Neuronal stem cell (in vitro differentiated cells): ENCODE data around the gene NEK3.
"Not testable (repeated sequence)": the region's sequence is repeated elsewhere in the genome, so short reads cannot be mapped to it uniquely, and the experiment has no call there.

Source experiments
- DNase-seq: peaks from one replicate; pipeline ENCODE4 v3.0.0-alpha.2; 2013; ENCODE audit warnings: low spot score
- H2AFZ ChIP-seq: one replicate; pipeline ENCODE4 v1.6.1; 2013; ENCODE audit warnings: mild to moderate bottlenecking, low read length, inconsistent platforms
- H2AK5ac ChIP-seq: 2 replicates; pipeline ENCODE4 v1.6.1; 2013; ENCODE audit warnings: low read depth, mild to moderate bottlenecking, inconsistent platforms, low read length, moderate library complexity, mixed read lengths
- H2BK120ac ChIP-seq: 2 replicates; pipeline ENCODE4 v1.6.1; 2013; ENCODE audit warnings: low read depth, mild to moderate bottlenecking, inconsistent platforms, low read length, moderate library complexity, mixed read lengths
- H2BK12ac ChIP-seq: one replicate; pipeline ENCODE4 v1.6.1; 2013; ENCODE audit warnings: low read length, inconsistent platforms
- H2BK15ac ChIP-seq: 2 replicates; pipeline ENCODE4 v1.6.1; 2013; ENCODE audit warnings: mild to moderate bottlenecking, low read length, inconsistent platforms, mixed read lengths
- H2BK5ac ChIP-seq: one replicate; pipeline ENCODE4 v1.6.1; 2013; ENCODE audit warnings: inconsistent platforms, mild to moderate bottlenecking, low read length, moderate library complexity
- H3K14ac ChIP-seq: one replicate; pipeline ENCODE4 v1.6.1; 2013; ENCODE audit warnings: low read length, inconsistent platforms
- H3K18ac ChIP-seq: 2 replicates; pipeline ENCODE4 v1.6.1; 2013; ENCODE audit warnings: low read length, inconsistent platforms
- H3K23ac ChIP-seq: 2 replicates; pipeline ENCODE4 v1.6.1; 2013; ENCODE audit warnings: low read depth, mild to moderate bottlenecking, mixed read lengths, low read length, inconsistent platforms; ENCODE audit not compliant: poor library complexity
- H3K27ac ChIP-seq: replicated peaks from 3 replicates; pipeline ENCODE4 v1.5.1; 2013; ENCODE audit warnings: low read length, inconsistent platforms
- H3K27me3 ChIP-seq, 3 experiments: 2 replicates each; pipeline ENCODE4 v1.6.1; 2013; ENCODE audit warnings: low read length in 3 of 3, mild to moderate bottlenecking in 2 of 3, inconsistent platforms in 1 of 3, low read depth in 1 of 3, mixed read lengths in 1 of 3, moderate library complexity in 1 of 3; ENCODE audit not compliant: control insufficient read depth in 3 of 3, insufficient read depth in 3 of 3
- H3K36me3 ChIP-seq, 2 donors: replicated peaks in 1 of 2; 2 replicates each; pipeline ENCODE4 v1.6.1; 2013; ENCODE audit warnings: low read length in 2 of 2; ENCODE audit not compliant: control insufficient read depth in 2 of 2, insufficient read depth in 2 of 2
- H3K4ac ChIP-seq: 2 replicates; pipeline ENCODE4 v1.6.1; 2013; ENCODE audit warnings: inconsistent platforms, mild to moderate bottlenecking, low read length, moderate library complexity
- H3K4me1 ChIP-seq, 2 donors: 1 replicate in 1 of 2; 2 replicates in 1 of 2; pipeline ENCODE4 v1.6.1; 2013; ENCODE audit warnings: low read length in 2 of 2, low read depth in 1 of 2; ENCODE audit not compliant: control insufficient read depth in 2 of 2, insufficient read depth in 1 of 2
- H3K4me2 ChIP-seq: one replicate; pipeline ENCODE4 v1.6.1; 2013; ENCODE audit warnings: mild to moderate bottlenecking, low read length, inconsistent platforms; ENCODE audit not compliant: insufficient read depth, poor library complexity, severe bottlenecking
- H3K4me3 ChIP-seq, 2 donors: 2 replicates each; pipeline ENCODE4 v1.5.1; 2013; ENCODE audit warnings: low read length in 2 of 2, mild to moderate bottlenecking in 2 of 2, inconsistent platforms in 1 of 2, moderate library complexity in 1 of 2
- H3K79me1 ChIP-seq: one replicate; pipeline ENCODE4 v1.6.1; 2013; ENCODE audit warnings: low read depth, mild to moderate bottlenecking, inconsistent platforms, low read length, moderate library complexity
- H3K9ac ChIP-seq: one replicate; pipeline ENCODE4 v1.6.1; 2013; ENCODE audit warnings: mild to moderate bottlenecking, low read depth, low read length, inconsistent platforms; ENCODE audit not compliant: poor library complexity
- H3K9me3 ChIP-seq, 2 donors: replicated peaks in 1 of 2; 2 replicates each; pipeline versions ENCODE3 to v1.6.1; 2013; ENCODE audit warnings: low read length in 2 of 2, mild to moderate bottlenecking in 2 of 2, inconsistent platforms in 1 of 2, low read depth in 1 of 2, mixed read lengths in 1 of 2, moderate library complexity in 1 of 2; ENCODE audit not compliant: control insufficient read depth in 2 of 2, insufficient read depth in 1 of 2
- H4K8ac ChIP-seq: one replicate; pipeline ENCODE4 v1.6.1; 2013; ENCODE audit warnings: low read depth, mild to moderate bottlenecking, inconsistent platforms, low read length, moderate library complexity
- H4K91ac ChIP-seq: one replicate; pipeline ENCODE4 v1.6.1; 2013; ENCODE audit warnings: low read length, low read depth, mild to moderate bottlenecking, inconsistent platforms; ENCODE audit not compliant: poor library complexity
- WGBS, 2 donors: extraction: QIAGEN DNeasy Blood & Tissue Kit; methylation state at CpG; one replicate each; pipeline ENCODE4 v1.1.7; 2013; ENCODE audit warnings: missing lambda C conversion rate in 2 of 2, mixed read lengths in 1 of 2; ENCODE audit not compliant: insufficient read length in 2 of 2, insufficient replicate concordance in 1 of 2; ENCODE audit errors: extremely low coverage in 2 of 2; 5-methylcytosine and 5-hydroxymethylcytosine counted together

The NEK3 gene

GRCh38 chr13:52103386-52103785 lies 56.0 kb downstream of the NEK3 start:
- Histone ChIP-seq H2BK120ac (no peak overlapping the region), H2AFZ (no peak overlapping the region), H3K9me3 (no peaks in the 10 kb centered on the region), H3K9ac (no peak overlapping the region), H4K91ac (no peak overlapping the region), H3K14ac (no peak overlapping the region), H4K8ac (no peak overlapping the region), H2AK5ac (no peak overlapping the region), H2BK12ac (no peak overlapping the region), H3K36me3 (no peaks in the 10 kb centered on the region), H2BK15ac (no peak overlapping the region), H3K79me1 (no peaks in the 10 kb centered on the region), H3K4ac (no peak overlapping the region), H3K4me3 (no peak overlapping the region), H3K23ac (no peak overlapping the region), H2BK5ac (no peak overlapping the region), H3K4me2 (no peak overlapping the region), H3K4me1 (no peaks in the 10 kb centered on the region), H3K18ac (no peak overlapping the region), H3K27ac (no peak overlapping the region), H3K27me3 (no peaks in the 10 kb centered on the region)
- DNase-seq, result no peak
- WGBS, 2 donors, result no CpG with 5 or more reads among the region's 5 CpGs

- H2AK5ac ChIP-seq, H3K36me3 ChIP-seq, H3K79me1 ChIP-seq, H3K4me1 ChIP-seq, H3K9ac ChIP-seq, H4K8ac ChIP-seq, H3K18ac ChIP-seq, H2BK120ac ChIP-seq, H2BK5ac ChIP-seq, H3K4ac ChIP-seq, H3K14ac ChIP-seq, H3K4me2 ChIP-seq, H2AFZ ChIP-seq, H3K23ac ChIP-seq, H3K4me3 ChIP-seq, H2BK12ac ChIP-seq, H4K91ac ChIP-seq, H3K9me3 ChIP-seq, H2BK15ac ChIP-seq, DNase-seq, H3K27ac ChIP-seq, H3K27me3 ChIP-seq: not testable (repeated sequence)
- WGBS, 2 donors, result no CpG with 5 or more reads among the region's 3 CpGs
Observed at GRCh38 chr13:52102423-52102822, 57.0 kb downstream of the NEK3 start.

- H3K9me3 ChIP-seq, result no peaks in the 10 kb centered on the region
- H3K9ac ChIP-seq, result no peak overlapping the region
- H3K36me3 ChIP-seq, result no peaks in the 10 kb centered on the region
- H3K23ac ChIP-seq, result no peak overlapping the region
- H3K4me1 ChIP-seq, result no peaks in the 10 kb centered on the region
- no peak overlapping the region for H3K4me3 ChIP-seq
- H4K8ac ChIP-seq, result no peak overlapping the region
- H3K4me2 ChIP-seq, result no peak overlapping the region
- H3K79me1 ChIP-seq, result no peaks in the 10 kb centered on the region
- no peak overlapping the region for H3K4ac ChIP-seq
- H2BK5ac ChIP-seq, result no peak overlapping the region
- no peak overlapping the region for H3K18ac ChIP-seq
- H4K91ac ChIP-seq, result no peak overlapping the region
- no peak overlapping the region for H2AK5ac ChIP-seq
- WGBS, 2 donors, result no CpG with 5 or more reads among the region's 5 CpGs
- no peak overlapping the region for H2BK12ac ChIP-seq
- no peak overlapping the region for H2BK15ac ChIP-seq
- no peak overlapping the region for H2AFZ ChIP-seq
- H3K14ac ChIP-seq, result no peak overlapping the region
- peaks cover 0 to 5% (median 0%) of the 10 kb centered on the region in 3 experiments for H3K27me3 ChIP-seq
- H2BK120ac ChIP-seq, result no peak overlapping the region
- H3K27ac ChIP-seq, result no peak overlapping the region
- no peak for DNase-seq
Observed at GRCh38 chr13:52097197-52097596, 62.2 kb downstream of the NEK3 start.

- H3K36me3 ChIP-seq, result no peaks in the 10 kb centered on the region
- H2AK5ac ChIP-seq, result no peak overlapping the region
- no peak overlapping the region for H4K91ac ChIP-seq
- peaks cover 0 to 5% (median 0%) of the 10 kb centered on the region in 3 experiments for H3K27me3 ChIP-seq
- H2AFZ ChIP-seq, result no peak overlapping the region
- no peaks in the 10 kb centered on the region for H3K4me1 ChIP-seq
- no peak overlapping the region for H2BK120ac ChIP-seq
- WGBS, 2 donors, result no CpG with 5 or more reads among the region's 3 CpGs
- no peak overlapping the region for H2BK5ac ChIP-seq
- H2BK15ac ChIP-seq, result no peak overlapping the region
- H3K18ac ChIP-seq, result no peak overlapping the region
- H3K14ac ChIP-seq, result no peak overlapping the region
- no peak overlapping the region for H3K9ac ChIP-seq
- H4K8ac ChIP-seq, result no peak overlapping the region
- H3K4me2 ChIP-seq, result no peak overlapping the region
- DNase-seq, result no peak
- H3K23ac ChIP-seq, result no peak overlapping the region
- H3K4me3 ChIP-seq, result no peak overlapping the region
- no peak overlapping the region for H2BK12ac ChIP-seq
- H3K79me1 ChIP-seq, result no peaks in the 10 kb centered on the region
- no peak overlapping the region for H3K4ac ChIP-seq
- H3K9me3 ChIP-seq, result no peaks in the 10 kb centered on the region
- no peak overlapping the region for H3K27ac ChIP-seq
Observed at GRCh38 chr13:52096748-52097147, 62.6 kb downstream of the NEK3 start.
